Middle frontal gyrus (tissue), 1 donor: ENCODE measurements around the gene GRK5.

Experiments used
- DNase-seq: peaks from one replicate; pipeline ENCODE4 v3.0.0-alpha.2; 2015; ENCODE audit warnings: low spot score; ENCODE audit errors: extremely low spot score

The GRK5 gene

GRCh38 chr10:119415536-119416503, 208.4 kb downstream of the GRK5 start:
- DNase-seq = no peak

DNA sequence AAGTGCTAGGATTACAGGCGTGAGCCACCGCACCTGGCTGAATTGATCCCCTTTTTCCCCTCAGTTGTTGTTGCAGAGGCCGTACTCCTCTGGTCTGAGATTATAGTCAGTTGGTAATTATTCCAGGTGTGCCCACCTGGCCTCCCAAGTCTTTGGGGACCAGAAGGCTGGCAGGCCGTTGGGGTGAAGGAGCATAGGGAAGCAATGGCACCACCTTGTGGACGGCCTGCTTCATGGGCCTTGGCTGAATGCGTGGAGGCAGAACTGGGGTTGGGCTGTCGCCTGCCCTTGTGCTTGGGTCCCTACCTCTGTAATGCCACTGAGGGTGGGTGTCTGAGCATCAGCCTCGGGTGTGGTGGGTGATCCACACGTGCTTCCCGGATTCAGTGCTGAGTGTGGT, 209.5 kb downstream of the GRK5 start:
- DNase-seq = no peak

DNA sequence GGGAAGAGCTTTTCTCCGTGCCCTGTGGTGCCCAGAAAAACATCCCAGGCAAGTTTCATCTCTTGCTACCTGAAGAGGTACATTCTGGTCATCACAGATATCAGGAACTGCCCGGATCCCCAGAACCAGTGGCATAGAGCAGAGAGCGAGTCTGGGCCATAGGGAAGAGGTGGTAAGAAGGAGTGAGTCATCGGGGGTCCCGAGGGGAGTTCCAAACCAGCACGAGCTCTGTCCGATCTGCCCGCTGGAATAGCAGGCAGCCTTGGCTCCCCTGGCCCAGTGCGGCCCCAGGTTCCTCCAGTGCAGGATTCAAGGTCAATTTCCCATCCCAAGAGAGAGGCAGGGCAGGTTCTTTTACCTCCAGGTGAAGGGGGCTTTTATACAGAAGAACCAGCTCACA, 210.5 kb downstream of the GRK5 start:
- DNase-seq = no peak

DNA sequence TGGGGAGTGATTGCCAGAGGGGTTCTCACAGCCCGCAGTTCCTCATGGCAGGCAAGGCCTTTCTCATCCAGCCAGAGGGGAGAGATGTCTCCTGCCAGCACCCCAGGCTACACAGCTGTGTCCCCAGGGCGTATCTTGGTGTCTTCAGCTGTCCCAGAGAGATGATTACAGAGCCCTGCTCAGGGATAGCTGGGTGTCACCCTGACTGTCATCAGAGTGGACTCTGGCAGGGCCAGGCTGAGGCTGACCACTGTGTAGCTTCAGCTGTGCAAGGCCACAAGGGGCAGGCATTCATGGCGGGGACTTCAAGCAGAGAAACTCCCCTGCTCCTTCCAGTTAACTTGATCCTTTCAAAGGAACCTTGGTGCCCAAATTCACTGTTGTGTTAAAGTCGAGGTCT, 211.0 kb downstream of the GRK5 start:
- no peak for DNase-seq

GRCh38 chr10:119419931-119420330, 212.6 kb downstream of the GRK5 start:
- DNase-seq = no peak

- DNase-seq = no peak
Observed at GRCh38 chr10:119420950-119421875, 213.8 kb downstream of the GRK5 start.

GRCh38 chr10:119421891-119422681, 214.7 kb downstream of the GRK5 start:
- no peak for DNase-seq

DNA sequence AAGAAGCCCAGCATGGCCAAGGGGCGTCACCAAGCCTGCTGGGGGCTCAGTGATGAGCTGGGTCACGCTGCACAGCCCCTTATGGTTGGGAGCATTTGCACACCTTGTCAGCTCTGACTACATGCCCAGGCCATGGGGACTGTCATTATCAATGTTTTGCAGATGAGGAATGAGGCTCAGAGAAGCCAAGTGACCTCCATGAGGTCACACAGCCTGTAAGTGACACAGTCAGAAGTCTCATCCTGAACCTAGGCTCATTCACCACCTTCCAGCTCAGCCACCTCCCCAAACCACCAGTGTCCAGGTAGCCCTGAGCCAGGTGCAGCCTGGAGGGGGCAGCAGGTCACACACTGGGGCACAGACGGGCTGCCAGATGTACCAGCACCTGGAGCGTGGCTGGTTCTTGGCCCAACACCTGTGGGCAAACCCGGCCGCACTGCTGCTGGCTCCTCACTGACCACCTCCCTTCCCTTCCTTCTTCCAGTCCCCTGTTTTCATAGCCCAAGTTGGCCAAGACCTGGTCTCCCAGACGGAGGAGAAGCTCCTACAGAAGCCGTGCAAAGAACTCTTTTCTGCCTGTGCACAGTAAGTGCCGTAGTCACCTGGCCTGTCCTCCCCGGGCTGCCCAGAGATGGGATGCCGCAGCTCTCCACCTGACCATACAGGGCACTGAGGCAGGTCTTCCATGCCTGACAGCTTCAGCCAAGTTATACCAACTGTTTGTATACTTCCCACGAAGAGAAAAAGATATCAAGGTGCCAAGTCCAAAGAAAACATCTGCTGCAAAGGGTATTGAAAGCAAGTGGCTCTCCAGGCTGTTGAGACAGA, 215.5 kb downstream of the GRK5 start:
- DNase-seq = no peak

GRCh38 chr10:119423510-119424257, 216.3 kb downstream of the GRK5 start:
- no peak for DNase-seq

DNA sequence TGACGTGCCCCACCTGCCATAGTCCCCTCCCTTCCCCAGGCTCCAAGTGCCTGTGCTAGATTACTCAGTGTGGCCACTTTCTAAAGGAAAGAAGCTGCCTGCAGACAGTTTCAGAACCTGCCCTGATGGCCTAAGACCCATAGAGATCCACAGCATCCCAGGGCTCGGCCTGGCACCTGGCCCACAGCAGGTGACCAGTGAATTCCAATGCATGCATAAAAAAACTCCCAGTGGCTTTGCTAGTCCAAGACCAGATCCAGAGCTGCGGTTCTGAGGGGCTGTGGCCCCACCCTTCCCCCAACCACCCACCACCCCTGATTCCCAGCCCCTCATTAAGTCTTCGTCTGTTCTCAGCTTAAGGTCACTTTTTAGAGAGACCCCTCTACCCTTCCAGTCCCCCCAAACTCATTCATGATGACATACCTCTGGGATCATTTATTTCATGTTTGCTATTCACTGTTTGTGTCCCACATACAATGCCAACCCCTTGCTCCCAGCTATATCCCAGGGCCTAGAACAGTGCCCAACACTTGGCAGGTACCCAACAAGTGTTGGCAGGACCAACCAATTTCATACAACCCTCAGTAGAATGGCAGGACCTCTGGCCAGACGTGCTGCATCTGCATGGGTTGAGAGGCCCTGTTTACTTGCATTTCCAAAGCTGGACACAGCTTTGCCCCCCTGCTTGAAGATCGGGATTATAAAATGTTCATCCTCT, 217.0 kb downstream of the GRK5 start:
- DNase-seq = no peak

DNA sequence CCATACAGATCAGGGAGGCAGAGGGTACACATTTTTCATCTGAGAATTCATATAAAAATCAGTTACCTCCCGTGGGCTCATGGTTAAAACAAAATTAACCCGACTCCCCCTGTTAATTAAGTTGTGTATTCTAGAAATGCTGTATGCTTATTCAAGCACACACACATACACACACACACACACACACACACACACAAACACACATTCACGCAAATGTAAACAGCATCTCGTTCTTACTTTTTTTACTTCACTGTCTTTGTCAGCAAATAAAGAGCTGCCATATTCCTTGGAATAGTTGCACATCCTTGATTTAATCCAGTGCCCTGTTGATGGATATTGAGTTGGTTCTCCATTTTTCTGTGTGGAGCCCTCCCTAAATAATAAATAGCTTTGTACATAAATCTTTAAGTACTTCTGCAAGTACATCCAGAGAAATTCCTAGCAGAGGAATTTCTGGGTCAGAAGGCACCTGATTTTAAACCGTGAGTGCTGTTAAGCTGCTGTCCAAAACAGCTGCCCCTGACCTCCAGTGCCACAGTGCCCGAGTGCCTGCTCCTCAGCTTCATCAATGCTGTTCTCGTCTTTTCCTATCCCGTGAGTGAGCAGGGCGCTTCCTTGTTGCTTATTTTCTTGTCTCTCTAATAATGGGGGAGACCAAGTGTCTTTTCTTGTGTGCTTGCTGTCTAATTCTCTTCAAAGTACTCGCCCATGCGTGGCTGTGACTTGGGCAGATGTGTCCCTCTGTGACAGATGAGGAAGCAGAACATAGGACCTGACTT, 217.9 kb downstream of the GRK5 start:
- DNase-seq = no peak

DNA sequence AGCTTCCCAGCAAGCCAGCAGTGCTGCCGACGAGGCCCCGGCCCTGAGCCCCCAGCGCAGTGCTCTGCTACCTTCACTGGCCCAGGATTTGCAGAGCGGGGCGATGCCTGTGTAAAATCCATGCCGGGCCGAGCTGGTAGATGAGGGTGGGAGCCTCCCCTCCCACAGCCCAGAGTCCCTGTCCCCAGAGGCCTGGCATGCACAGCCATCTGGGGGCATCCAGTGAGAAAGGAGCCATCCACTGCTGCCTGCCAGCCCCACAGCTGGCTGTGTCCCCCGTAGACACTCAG, 218.5 kb downstream of the GRK5 start:
- no peak for DNase-seq

DNA sequence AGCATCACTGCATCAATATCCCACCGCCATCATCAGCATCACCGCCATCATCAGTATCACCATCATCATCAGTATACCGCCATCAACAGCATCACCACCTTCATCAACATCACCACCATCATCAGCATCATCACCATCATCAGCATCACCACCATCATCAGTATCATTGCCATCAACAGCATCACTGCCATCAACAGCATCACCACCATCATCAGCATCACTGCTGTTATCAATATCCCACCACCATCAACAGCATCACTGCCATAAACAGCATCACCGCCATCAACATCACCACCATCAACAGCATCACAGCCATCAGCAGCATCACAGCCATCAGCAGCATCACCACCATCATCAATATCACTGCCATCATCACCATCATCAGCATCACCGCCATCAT, 219.3 kb downstream of the GRK5 start:
- DNase-seq = no peak

DNA sequence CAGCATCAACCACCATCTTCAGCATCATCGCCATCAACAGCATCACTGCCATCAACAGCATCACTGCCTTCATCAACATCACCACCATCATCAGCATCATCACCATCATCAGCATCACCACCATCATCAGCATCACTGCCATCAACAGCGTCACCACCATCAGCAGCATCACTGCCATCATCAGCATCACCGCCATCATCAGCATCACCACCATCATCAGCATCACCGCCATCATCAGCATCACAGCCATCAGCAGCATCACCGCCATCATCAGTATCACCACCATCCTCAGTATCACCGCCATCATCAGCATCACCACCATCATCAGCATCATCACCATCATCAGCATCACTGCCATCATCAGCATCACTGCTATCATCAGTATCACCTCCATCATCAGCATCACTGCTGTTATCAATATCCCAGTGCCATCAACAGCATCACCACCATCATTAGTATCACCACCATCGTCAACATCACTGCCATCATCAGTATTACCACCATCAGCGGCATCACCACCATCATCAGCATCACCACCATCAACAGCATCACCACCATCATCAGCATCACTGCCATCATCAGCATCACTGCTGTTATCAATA, 220.0 kb downstream of the GRK5 start:
- no peak for DNase-seq

DNA sequence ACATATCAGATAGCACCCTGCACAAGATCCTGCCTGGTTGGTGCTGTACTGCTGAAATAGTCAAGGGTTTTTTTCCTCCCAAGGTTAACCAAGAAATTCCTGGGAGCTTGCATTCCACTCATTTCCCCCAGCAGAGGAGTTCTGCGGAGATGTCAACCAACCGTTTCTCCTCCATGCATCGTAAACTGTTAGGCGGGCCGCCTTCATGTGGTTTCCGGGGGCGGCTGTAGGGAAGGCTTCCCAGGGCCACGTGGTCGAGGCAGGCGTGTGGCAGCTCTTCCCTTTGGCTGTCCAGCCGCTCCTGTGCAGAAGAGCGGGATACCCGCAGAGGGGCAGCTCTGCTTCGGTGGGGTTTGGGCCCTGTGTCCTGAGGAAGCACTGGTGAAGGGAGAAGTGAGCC, 221.4 kb downstream of the GRK5 start:
- no peak for DNase-seq

DNA sequence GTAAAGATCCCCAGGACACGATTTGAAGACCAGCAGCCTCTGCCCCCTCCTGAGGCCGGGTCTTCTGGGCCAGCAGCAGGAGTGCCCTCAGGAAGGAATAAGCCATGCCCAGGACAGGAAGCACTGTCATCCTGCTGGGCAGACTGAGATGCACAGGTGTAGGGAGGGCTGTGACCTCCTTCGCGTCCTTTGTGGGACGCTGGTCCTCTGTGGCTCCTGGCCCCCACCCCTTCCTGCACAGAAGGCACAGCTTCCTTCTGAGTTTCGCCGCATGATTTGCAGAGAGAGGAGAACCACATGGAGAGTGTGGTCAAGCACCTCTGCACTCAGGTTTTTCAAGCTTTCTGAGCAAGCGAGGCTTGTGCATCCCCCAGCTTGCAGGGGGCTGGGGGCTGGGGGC, 222.4 kb downstream of the GRK5 start:
- DNase-seq = no peak

GRCh38 chr10:119431034-119431772, 223.8 kb downstream of the GRK5 start:
- DNase-seq = no peak

DNA sequence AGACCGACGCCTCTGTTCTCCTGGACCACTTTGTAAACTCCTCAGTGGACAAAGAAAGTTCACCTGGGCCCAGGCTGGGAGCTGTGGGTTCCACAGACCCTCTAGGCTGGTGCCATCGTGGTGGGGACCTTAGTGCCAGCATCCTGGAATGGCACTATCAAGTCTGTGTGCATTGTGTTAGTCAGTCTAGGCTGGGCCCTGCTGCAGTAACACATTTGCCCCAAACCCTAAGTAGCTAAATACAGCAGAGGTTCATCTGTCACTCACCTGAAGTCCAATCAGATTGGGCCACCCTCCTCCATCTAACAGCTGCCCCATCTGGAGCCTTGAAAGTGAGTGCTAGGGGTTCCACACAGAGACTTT, 224.4 kb downstream of the GRK5 start:
- DNase-seq = no peak
